ENCODE measurements around the gene BPIFB4.

Gene BPIFB4

GRCh38 chr20:33062105-33062824, 17.2 kb upstream of the BPIFB4 start:
- DNase-seq: no peak

- DNase-seq: no peak
These were observed 16.7 kb upstream of the BPIFB4 start for GRCh38 chr20:33062825-33063149.

- no peak for DNase-seq
These were observed 16.2 kb upstream of the BPIFB4 start for GRCh38 chr20:33063271-33063670.

- DNase-seq: no peak
These were observed 14.7 kb upstream of the BPIFB4 start for GRCh38 chr20:33064572-33065287.

GRCh38 chr20:33065785-33066184, 13.7 kb upstream of the BPIFB4 start:
- DNase-seq: no peak

- DNase-seq: no peak
These were observed 11.6 kb upstream of the BPIFB4 start for GRCh38 chr20:33067806-33068205.

GRCh38 chr20:33068251-33068939, 11.0 kb upstream of the BPIFB4 start:
- no peak for DNase-seq

- no peak for DNase-seq
These were observed 9.8 kb upstream of the BPIFB4 start for GRCh38 chr20:33069673-33070072.

GRCh38 chr20:33070111-33071053, 9.1 kb upstream of the BPIFB4 start:
- no peak for DNase-seq

- DNase-seq: no peak
These were observed 8.2 kb upstream of the BPIFB4 start for GRCh38 chr20:33071198-33071597.

- DNase-seq: no peak
These were observed 7.1 kb upstream of the BPIFB4 start for GRCh38 chr20:33072362-33072761.

GRCh38 chr20:33072813-33073212, 6.6 kb upstream of the BPIFB4 start:
- no peak for DNase-seq

GRCh38 chr20:33074675-33075074, 4.8 kb upstream of the BPIFB4 start:
- DNase-seq: no peak

- DNase-seq: no peak
These were observed 4.2 kb upstream of the BPIFB4 start for GRCh38 chr20:33075281-33075680.

- no peak for DNase-seq
These were observed 2.6 kb upstream of the BPIFB4 start for GRCh38 chr20:33076662-33077372.

- peak; percentile 20 for DNase-seq
These were observed 2.1 kb downstream of the BPIFB4 start for GRCh38 chr20:33081411-33082154.

- no peak for DNase-seq
These were observed 3.1 kb downstream of the BPIFB4 start for GRCh38 chr20:33082546-33082945.

GRCh38 chr20:33083544-33084340, 4.3 kb downstream of the BPIFB4 start:
- DNase-seq: no peak

GRCh38 chr20:33084722-33085121, 5.3 kb downstream of the BPIFB4 start:
- DNase-seq: no peak

- DNase-seq: no peak
These were observed 6.7 kb downstream of the BPIFB4 start for GRCh38 chr20:33086052-33086722.

All from MV-4-11 (cell line).